MG63 (cell line): ENCODE data around the gene HMCN2. TPM values are rescaled to one million over a fixed set of nuclear protein-coding genes. Genes with fewer than 3 reads are reported as not detected.
A peak's percentile ranks its signal among the peaks of the same experiment; 100 is the strongest.

ENCODE experiments used
- DNase-seq: peaks from one replicate; pipeline ENCODE4 v3.0.0-alpha.2; 2020
- H3K27me3 ChIP-seq: fragments of 250-450 bp; sonication (Bioruptor Pico); 2 replicates; pipeline ENCODE4 v1.5.1; 2020; ENCODE audit warnings: mild to moderate bottlenecking, moderate library complexity
- H3K36me3 ChIP-seq: fragments of 250-450 bp; sonication (Bioruptor Pico); 2 replicates; pipeline ENCODE4 v1.5.1; 2020; ENCODE audit warnings: mild to moderate bottlenecking, moderate library complexity
- H3K4me3 ChIP-seq: fragments of 250-450 bp; sonication (Bioruptor Pico); 2 replicates; pipeline ENCODE4 v1.5.1; 2020; ENCODE audit warnings: mild to moderate bottlenecking, moderate library complexity
- H3K9me3 ChIP-seq: fragments of 250-450 bp; sonication (Bioruptor Pico); 2 replicates; pipeline ENCODE4 v1.5.1; 2020; ENCODE audit warnings: mild to moderate bottlenecking, moderate library complexity
- total RNA-seq: library from RNA; depleted of rRNA; stranded (reverse); fragments of >200 nt; shearing (Covaris generic); gene quantifications from 2 replicates; pipeline ENCODE4 v1.2.3, GENCODE V29; 2014; ENCODE audit warnings: low replicate concordance

HMCN2 gene
- total RNA-seq, 1 experiment from 2014 or later = 0.20 TPM

DNA sequence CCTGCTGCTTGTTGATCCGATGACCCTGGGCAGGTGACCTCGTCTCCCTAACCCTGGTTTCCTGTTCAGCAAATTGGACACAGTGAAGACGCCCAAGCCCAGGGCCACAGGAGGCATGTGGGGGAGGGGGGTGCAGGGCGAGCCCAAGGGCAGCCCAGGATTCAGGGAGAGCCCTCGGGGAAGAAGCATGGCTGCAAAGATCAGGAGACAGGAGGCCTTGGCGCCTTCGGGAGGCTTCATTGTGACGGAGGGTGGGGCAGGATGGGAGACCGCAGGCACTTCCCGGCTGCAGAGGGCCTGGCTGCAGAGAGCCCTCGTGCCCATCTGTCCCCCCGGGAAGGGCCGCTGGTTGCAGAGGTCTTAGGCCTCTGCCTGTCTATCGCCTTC, 185.4 kb downstream of the HMCN2 start:
- Histone ChIP-seq H3K9me3 (no peaks in the 10 kb centered on the region), H3K36me3 (peaks cover 85% of the 10 kb centered on the region), H3K4me3 (no peak overlapping the region), H3K27me3 (no peaks in the 10 kb centered on the region)
- DNase-seq = no peak

DNA sequence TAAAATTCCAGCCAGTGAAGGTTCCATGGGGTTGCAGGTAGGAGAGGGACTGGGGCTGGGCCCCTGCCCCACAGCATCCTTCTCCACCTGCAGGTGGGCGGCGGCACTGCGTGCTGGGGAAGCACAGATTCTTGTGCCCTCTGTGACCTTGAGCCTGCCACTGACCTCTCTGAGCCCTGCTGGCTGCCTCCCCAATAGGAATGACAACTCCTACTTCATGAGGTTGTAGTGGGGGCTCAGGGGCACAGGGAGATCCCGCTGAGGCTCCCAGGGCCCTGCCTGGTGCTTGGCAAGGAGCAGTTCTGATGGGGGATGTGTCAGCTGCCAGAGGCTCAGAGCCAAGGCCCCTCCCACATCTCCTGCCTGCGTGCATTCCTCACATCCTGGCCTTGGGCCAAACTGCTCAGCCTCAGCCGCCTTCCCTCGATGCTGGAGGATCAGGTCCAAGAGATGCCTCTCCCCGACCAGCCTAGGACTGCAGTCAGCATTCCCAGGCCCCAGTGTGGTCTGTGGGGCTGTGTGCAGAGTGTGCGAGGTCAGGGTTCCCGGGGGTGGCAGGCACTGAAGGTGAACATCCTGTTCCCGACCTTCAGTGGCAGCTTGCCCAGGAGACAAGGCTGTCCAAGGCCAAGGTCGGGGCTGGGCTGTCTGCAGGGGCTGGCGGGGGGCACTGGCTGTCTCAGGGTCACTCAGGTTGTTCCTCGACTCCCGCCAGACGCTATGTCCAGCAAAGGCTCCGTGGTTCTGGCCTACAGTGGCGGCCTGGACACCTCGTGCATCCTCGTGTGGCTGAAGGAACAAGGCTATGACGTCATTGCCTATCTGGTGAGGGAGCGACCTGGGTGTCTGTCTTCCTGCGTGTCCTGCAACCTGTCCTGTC, 186.2 kb downstream of the HMCN2 start:
- DNase-seq = peak; percentile 94
- H3K27me3 ChIP-seq = no peaks in the 10 kb centered on the region
- peaks cover 92% of the 10 kb centered on the region for H3K36me3 ChIP-seq
- no peak overlapping the region for H3K4me3 ChIP-seq
- no peaks in the 10 kb centered on the region for H3K9me3 ChIP-seq

DNA sequence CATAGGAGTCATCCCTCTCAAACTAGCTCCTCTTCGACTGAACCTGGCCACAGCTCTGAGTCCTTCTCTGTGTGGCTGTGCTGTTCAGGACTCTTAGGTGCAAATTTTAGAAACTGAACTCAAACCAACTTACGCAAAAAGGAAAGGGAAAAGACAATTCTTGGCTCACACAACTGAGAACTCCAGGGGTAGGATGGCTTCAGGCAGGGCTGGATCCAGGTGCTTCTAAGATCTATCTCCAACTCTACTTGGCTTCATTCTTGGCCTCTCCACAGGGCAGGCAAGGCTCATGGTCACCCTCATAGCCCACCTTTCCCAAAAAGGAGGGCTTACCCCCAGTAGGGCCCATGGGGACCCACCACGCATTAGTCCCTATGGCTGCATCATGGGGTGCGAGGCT, 187.3 kb downstream of the HMCN2 start:
- Histone ChIP-seq H3K36me3 (peaks cover 90% of the 10 kb centered on the region), H3K9me3 (no peaks in the 10 kb centered on the region), H3K27me3 (no peaks in the 10 kb centered on the region), H3K4me3 (no peak overlapping the region)
- DNase-seq = no peak

- no peak for DNase-seq
- peaks cover 88% of the 10 kb centered on the region for H3K36me3 ChIP-seq
- H3K27me3 ChIP-seq = no peaks in the 10 kb centered on the region
- no peak overlapping the region for H3K4me3 ChIP-seq
- H3K9me3 ChIP-seq = no peaks in the 10 kb centered on the region
Measured at GRCh38 chr9:130453487-130453886, 187.9 kb downstream of the HMCN2 start.

- Histone ChIP-seq H3K27me3 (no peaks in the 10 kb centered on the region), H3K36me3 (peaks cover 90% of the 10 kb centered on the region), H3K4me3 (no peak overlapping the region), H3K9me3 (no peaks in the 10 kb centered on the region)
- DNase-seq = no peak
Measured at GRCh38 chr9:130454096-130454811, 188.7 kb downstream of the HMCN2 start.

DNA sequence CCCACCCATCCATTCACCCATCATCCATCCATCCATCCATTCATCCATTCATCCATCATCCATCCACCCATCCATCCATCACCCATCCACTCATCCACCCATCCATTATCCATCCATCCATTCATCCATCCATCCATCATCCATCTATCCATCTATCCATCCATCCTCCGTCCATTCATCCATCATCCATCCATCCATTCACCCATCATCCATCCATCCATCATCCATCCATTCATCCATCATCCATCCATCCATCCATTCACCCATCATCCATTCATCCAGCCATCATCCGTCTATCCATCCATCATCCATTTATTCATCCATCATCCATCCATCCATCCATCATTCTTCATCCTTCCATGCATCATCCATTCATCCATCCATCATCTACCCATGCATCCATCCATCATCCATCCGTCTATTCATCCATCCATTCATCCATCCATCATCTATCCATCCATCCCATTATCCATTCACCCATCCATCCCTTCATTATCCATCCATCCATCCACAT, 189.3 kb downstream of the HMCN2 start:
- H3K9me3 ChIP-seq = no peaks in the 10 kb centered on the region
- DNase-seq = no peak
- H3K36me3 ChIP-seq = peaks cover 92% of the 10 kb centered on the region
- H3K4me3 ChIP-seq = no peak overlapping the region
- no peaks in the 10 kb centered on the region for H3K27me3 ChIP-seq

GRCh38 chr9:130458027-130458803, 192.7 kb downstream of the HMCN2 start:
- H3K4me3 ChIP-seq = no peak overlapping the region
- H3K9me3 ChIP-seq = no peaks in the 10 kb centered on the region
- H3K36me3 ChIP-seq = peaks cover 92% of the 10 kb centered on the region
- H3K27me3 ChIP-seq = no peaks in the 10 kb centered on the region
- no peak for DNase-seq

GRCh38 chr9:130458804-130459067, 193.2 kb downstream of the HMCN2 start:
- no peaks in the 10 kb centered on the region for H3K9me3 ChIP-seq
- no peak for DNase-seq
- H3K4me3 ChIP-seq = no peak overlapping the region
- H3K36me3 ChIP-seq = peaks cover 93% of the 10 kb centered on the region
- H3K27me3 ChIP-seq = no peaks in the 10 kb centered on the region

- Histone ChIP-seq H3K9me3 (no peaks in the 10 kb centered on the region), H3K27me3 (no peaks in the 10 kb centered on the region), H3K36me3 (peaks cover 93% of the 10 kb centered on the region), H3K4me3 (no peak overlapping the region)
- DNase-seq = no peak
Measured at GRCh38 chr9:130459151-130459550, 193.6 kb downstream of the HMCN2 start.

DNA sequence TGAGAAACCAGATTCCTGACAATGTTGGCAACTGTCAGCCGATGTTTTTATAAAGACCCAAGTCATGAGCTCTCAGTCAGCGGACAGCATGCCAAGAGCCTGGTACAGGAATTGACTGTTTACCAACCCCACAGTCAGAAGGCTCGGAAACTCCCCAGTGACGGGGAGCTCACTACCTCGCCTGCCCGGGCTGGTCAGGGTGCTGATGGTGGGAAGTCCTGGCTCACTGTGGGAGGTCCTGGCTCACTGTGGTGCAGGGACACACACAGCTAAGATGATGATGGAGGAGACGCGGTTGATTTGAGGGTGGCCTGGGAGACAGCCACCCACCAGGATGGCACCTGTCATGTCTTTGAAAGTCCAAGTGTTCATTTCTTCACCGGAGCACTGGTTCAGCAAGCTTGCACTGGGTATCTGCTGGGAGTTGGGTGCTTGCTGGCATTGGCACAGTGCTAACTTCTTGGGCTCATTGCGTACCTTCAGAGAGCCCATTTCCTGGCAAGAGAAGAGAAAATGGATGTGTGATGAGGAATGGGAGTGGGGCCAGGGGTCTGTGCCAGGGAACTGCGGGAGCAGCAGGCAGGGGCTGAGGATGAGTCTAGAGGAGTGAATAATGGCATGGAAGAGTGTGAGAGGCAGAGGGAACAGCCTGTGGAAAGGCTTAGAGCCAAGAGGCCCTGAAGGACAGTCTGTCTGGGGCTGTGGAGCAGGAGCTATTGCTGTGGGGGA, 194.5 kb downstream of the HMCN2 start:
- H3K9me3 ChIP-seq = no peaks in the 10 kb centered on the region
- H3K4me3 ChIP-seq = no peak overlapping the region
- no peaks in the 10 kb centered on the region for H3K27me3 ChIP-seq
- H3K36me3 ChIP-seq = peaks cover 90% of the 10 kb centered on the region
- DNase-seq = peak; percentile 67

DNA sequence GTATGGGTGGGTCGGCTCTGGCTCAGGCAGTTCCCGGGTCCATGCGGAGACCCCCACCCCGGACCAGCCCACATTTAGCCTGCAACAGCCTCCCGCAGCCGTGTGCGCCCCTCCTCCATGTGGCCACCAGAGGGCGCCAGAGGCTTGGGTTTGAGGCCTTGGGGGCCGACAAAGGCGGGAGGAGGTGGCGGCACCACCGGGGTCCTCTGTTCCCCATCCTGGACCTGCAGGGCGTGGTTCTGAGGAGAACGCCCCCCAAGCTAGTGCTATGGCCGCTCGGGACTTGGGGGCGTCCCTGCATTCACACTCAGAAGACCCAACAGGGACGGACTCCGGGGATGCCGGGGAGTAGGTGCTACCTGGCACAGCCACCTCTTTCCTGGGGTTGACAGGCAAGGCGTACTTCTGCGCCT, 195.7 kb downstream of the HMCN2 start:
- Histone ChIP-seq H3K27me3 (no peaks in the 10 kb centered on the region), H3K9me3 (no peaks in the 10 kb centered on the region), H3K4me3 (no peak overlapping the region), H3K36me3 (peaks cover 90% of the 10 kb centered on the region)
- no peak for DNase-seq

DNA sequence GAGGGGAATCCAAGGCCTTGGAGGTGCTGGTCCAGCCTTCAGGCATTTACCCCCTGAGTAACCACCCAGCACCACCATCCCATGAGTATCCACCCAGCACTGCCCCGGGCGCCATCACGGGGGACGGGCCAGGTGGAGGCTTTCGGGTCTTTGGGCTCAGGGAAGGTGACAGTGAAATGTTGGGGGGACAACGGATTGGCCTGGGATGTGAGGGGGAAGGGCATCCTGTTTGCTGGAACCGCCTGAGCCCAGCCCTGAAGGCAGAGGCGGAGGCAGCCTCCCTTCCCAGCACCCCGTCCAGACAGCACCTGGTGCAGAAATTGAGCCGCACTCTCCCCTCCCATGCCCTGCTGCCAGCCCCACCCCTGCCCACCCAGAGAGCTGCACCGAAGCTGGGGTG, 196.2 kb downstream of the HMCN2 start:
- H3K36me3 ChIP-seq = peaks cover 90% of the 10 kb centered on the region
- H3K9me3 ChIP-seq = no peaks in the 10 kb centered on the region
- no peak overlapping the region for H3K4me3 ChIP-seq
- H3K27me3 ChIP-seq = no peaks in the 10 kb centered on the region
- no peak for DNase-seq

- no peak for DNase-seq
- H3K4me3 ChIP-seq = no peak overlapping the region
- peaks cover 93% of the 10 kb centered on the region for H3K36me3 ChIP-seq
- H3K27me3 ChIP-seq = no peaks in the 10 kb centered on the region
- no peaks in the 10 kb centered on the region for H3K9me3 ChIP-seq
Measured at GRCh38 chr9:130462685-130463540, 197.4 kb downstream of the HMCN2 start.

GRCh38 chr9:130463763-130464745, 198.5 kb downstream of the HMCN2 start:
- Histone ChIP-seq H3K4me3 (no peak overlapping the region), H3K36me3 (peaks cover 92% of the 10 kb centered on the region), H3K27me3 (no peaks in the 10 kb centered on the region), H3K9me3 (no peaks in the 10 kb centered on the region)
- DNase-seq = no peak
